MM.1S (cell line): Measurements from ENCODE around the gene MFAP5.

Experiments used
- CTCF ChIP-seq: fragments of 300-600 bp; sonication (generic); IDR thresholded peaks from 2 replicates; pipeline ENCODE4 v1.5.1; 2016; ENCODE audit warnings: antibody characterized with exemption, low read length, mixed read lengths
- EZH2 ChIP-seq: fragments of 300-600 bp; sonication (generic); optimal IDR thresholded peaks from 2 replicates; pipeline ENCODE3; 2017; ENCODE audit warnings: low read depth, mild to moderate bottlenecking, antibody characterized with exemption, low read length, mixed read lengths

GRCh38 chr12:8665759-8666158, 3.1 kb upstream of the MFAP5 start:
- no peak for TF ChIP-seq CTCF
- TF ChIP-seq EZH2: no peak
